NCI-H1436 treated with DMSO at 0.1 percent for 48 hours (cell line): ENCODE measurements around the gene SLC66A2.
"Not testable (repeated sequence)": the region's sequence is repeated elsewhere in the genome, so short reads cannot be mapped to it uniquely, and the experiment has no call there.

Source experiments
- DNase-seq: peaks from one replicate; lab custom pipeline; 2025; lab: John Stamatoyannopoulos, UW

The SLC66A2 gene

DNA sequence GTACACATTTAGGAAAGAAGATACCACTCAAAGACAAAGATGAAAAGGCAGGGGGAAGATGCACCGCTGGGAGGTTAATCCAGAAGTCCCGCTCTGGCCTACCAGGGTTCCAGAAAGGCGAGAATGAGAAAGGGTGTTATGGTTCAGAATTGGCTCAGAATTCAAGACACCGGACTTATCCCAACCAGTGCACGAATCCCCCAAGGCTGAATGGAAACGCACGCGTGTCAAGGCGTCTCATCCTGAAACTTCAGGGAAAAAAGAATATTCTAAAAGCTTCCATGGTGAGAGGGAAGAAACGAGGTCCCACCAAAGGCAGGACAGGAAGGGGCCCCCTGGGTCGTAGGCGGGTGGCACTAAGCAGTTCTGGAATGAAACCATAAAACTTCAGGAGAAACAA is 71.9 kb downstream of the SLC66A2 start:
- DNase-seq: no peak

- DNase-seq: no peak
Measured at GRCh38 chr18:79878741-79879378, 72.6 kb downstream of the SLC66A2 start.

- DNase-seq: not testable (repeated sequence)
Measured at GRCh38 chr18:79878246-79878645, 73.2 kb downstream of the SLC66A2 start.

DNA sequence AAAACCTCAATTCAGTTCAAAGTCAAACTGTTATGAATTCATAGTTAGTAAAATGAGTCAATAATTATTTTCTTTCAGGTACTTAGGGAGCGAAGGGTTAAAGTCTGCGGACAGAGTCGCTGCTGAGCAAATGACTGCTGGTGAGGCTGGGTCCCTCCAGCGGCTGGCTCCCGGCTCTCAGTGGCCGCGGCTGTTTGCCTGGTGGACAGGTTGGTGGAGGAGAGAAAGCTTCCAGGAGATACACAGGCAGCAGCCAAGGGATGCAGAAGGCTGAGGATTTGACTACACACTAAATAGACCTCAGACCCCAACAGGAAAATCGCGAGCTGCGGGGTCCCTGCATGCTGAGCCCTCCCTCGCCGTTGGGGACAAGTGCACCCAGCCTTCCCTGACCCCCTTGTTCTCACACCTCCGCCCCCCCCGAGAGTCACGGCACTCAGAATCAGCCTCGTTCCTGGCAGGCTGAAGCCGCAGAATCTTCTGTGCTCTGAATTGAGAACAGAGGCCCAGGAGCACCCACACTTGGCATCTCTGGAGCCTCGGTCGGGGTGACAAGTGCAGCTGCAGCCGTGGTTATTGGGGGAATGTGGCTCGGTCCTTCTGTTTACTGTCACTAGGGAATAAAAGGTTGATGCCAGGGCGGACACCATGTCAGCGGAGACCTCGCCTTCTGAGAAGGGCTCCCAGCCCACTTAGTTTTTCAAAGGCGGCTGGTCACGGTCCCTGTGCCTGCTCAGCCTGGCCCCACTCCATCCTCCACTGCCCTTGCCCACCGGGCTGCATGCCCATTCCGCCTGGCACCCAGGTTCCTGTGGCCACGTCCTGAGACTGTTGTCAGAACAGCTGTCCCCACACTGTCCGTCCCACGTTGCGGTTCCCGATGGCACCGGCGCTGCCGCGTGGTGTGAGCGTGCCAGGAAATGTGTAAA is 74.0 kb downstream of the SLC66A2 start:
- no peak for DNase-seq

- no peak for DNase-seq
Measured at GRCh38 chr18:79876497-79876896, 75.0 kb downstream of the SLC66A2 start.

- no peak for DNase-seq
Measured at GRCh38 chr18:79875931-79876461, 75.5 kb downstream of the SLC66A2 start.

- DNase-seq: no peak
Measured at GRCh38 chr18:79875531-79875919, 75.9 kb downstream of the SLC66A2 start.

DNA sequence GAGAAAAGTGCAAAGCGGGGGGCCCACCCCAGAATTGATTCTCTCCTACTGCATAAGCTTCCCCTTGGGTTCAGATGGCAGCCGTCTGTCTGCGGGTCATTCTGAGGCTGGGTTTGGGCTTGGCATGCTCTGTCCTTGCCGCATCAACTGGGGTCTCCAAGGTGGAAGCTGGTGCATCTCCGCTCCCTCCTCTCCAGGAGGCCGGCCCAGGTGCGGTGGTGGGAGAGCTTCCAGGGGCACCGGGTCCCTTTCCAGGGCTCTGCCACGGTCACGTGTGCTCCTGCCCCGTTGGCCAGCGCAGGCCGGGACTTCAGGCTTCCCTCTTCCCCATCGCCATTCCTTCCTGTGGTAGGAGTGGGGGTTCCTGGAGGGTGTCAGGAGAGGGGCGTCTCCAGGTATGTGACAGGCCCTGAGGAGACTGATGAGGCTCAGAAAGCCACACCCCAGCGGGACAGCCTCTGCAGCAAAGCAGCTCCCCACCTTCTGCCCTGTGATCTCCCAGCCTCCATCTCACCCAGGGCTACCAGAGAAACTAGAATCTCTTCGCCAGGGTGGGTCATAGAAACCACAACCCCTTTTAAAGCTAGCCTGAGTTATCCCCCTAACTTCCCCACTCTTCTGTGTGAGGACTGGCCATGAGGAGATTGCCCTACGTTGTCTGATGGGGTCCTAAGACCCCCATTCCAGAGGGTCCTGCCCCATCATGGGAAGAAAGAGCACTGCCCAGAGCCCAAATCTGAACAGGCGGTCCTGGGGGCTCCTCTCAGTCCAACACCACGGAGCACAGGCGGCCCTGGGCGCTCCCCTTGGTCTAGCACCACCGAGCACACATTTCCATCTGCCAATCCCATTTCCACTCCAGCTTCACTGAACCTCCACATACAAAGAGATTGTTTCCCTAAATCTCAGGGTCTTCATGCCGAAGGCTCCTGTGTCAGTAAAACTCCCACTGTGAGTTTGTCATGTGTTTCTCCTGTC is 76.6 kb downstream of the SLC66A2 start:
- no peak for DNase-seq

- no peak for DNase-seq
Measured at GRCh38 chr18:79873449-79874110, 77.9 kb downstream of the SLC66A2 start.

- DNase-seq: no peak
Measured at GRCh38 chr18:79872527-79873444, 78.7 kb downstream of the SLC66A2 start.

DNA sequence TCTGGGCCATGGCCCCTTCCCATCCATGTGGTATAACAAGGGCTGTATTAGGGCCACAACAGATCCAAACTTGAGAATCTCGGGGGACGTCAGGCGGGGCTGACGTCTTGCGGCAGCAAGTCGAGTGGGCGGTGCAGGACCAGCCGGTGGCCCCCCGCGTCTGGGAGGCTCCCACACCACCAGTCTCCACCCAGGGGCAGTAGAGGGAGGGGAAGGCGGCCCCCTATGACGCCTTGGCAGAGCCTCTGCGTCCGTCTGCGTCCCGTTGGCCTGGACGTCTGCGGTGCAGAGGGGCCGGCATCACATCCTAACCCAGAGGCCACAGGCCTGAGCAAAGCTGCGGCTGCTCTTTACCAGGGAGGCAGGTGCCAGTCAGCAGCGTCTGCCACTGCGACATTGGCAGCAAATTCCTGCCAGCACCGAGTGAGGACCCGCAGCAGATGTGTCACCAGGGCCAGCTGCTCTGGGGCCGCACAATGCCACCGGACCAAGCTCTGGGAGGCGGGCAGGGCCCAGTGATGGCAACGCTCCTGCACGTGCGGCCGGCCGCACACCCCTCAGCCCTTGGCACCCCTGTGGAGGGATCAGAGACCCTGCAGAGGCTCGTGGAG is 79.9 kb downstream of the SLC66A2 start:
- no peak for DNase-seq

DNA sequence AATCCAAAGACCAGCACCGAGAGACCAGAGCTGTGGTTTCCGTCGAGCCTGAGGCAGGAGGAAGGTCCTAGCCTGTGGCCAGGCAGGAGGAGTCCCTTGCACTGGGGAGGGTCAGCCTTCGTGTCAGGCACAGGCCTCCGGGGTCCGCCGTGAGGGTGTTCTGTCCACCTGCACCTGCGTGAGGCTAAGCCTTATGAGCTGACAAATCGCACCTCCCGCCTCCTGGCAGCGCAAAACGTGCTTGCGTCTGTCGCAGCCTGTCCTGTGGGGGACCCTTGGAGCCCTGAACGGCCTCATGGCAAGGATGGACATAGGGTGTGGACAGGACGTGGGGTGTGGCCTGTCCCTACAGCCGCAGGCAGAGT is 80.4 kb downstream of the SLC66A2 start:
- DNase-seq: no peak

GRCh38 chr18:79870301-79871025 is 81.0 kb downstream of the SLC66A2 start:
- DNase-seq: no peak

DNA sequence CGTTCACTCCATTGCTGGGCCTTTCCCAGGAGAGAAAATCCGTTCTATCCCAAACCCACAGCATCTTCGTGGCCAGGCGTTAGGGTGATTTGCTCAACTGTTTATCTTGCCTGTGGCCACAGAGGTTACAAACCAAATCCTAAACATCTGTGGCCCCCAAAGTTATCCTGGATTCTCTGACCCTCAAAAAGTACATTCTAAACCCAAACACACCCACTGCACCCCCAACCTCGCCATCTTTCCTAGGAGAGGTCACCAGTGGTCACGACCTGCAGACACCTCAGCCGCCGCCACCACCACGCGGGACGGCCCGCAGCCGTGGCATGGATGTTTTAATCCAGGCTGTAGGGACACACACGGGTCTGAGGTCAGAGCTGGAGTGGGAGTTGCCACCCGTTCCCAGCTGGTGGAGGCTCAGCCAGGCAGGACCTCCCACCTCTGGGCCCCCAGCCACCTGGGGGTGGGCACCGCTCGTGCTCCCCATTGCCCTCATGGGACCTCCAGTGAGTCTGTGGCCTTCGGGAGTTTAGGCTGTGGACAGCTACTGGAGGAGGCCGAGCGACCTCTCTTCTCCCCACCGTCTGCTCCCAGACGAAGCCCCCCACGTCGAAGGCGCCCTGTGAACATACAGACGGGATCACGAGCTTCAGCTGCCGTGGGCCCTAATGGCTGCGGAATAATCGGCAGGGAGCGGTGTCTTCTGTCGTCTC is 81.7 kb downstream of the SLC66A2 start:
- no peak for DNase-seq

- DNase-seq: no peak
Measured at GRCh38 chr18:79868811-79869541, 82.5 kb downstream of the SLC66A2 start.

DNA sequence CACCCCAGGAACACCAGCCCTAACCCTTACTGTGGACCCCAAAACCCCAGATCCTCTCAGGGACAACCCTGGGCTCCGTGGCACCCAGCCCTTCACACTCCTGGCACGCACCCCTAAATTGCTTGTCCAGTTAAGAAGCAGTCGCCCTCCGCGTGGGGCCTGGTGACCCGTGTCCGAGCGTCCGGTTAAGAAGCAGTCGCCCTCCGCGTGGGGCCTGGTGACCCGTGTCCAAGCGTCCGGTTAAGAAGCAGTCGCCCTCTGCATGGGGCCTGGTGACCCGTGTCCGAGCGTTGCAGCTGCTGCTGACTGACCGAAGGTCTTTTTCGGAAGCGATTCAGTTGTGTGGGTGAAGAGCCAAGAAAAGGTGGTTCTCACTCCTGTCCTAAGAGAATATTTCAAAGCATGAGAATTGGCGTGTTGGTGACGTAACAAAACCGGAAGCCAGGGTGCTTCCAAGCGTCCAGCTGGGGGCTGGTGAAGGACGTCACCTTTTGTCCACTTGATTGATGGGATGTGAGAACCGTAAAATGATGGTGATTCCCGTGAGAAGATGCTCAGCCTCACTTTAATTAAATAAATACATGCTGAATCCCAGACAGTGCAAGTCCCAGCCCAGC is 83.2 kb downstream of the SLC66A2 start:
- no peak for DNase-seq

GRCh38 chr18:79867666-79868065 is 83.8 kb downstream of the SLC66A2 start:
- DNase-seq: no peak
